Measurements from ENCODE around the gene INO80E.
A peak's percentile ranks its signal among the peaks of the same experiment; 100 is the strongest.
"Not testable (repeated sequence)": the region's sequence is repeated elsewhere in the genome, so short reads cannot be mapped to it uniquely, and the experiment has no call there.

INO80E gene

GRCh38 chr16:30028438-30029076 lies 32.5 kb downstream of the INO80E start:
- H3K27me3 Mint-ChIP-seq: peaks cover 70 to 93% of the 10 kb centered on the region in 2 donors
- ATAC-seq (replicated peaks) (peak; percentile 37), DNase-seq (no peak)
- H3K27ac Mint-ChIP-seq: no peak overlapping the region
- H3K36me3 Mint-ChIP-seq (ENCODE audit: insufficient read depth): no peaks in the 10 kb centered on the region
- peak overlapping the region in 1 of 2 donors; percentile 43 for H3K4me3 Mint-ChIP-seq
- no peaks in the 10 kb centered on the region for H3K9me3 Mint-ChIP-seq
- H3K4me1 Mint-ChIP-seq (ENCODE audit: low read depth in 2 of 2): peaks cover 5 to 9% of the 10 kb centered on the region in 2 donors

- Mint-ChIP-seq H3K4me1 (ENCODE audit: low read depth in 2 of 2) (peaks cover 5 to 8% of the 10 kb centered on the region in 2 donors), H3K9me3 (no peaks in the 10 kb centered on the region), H3K27ac (no peak overlapping the region), H3K27me3 (peaks cover 74 to 95% of the 10 kb centered on the region in 2 donors), H3K4me3 (peak overlapping the region; percentile 40 to 71), H3K36me3 (ENCODE audit: insufficient read depth) (no peaks in the 10 kb centered on the region)
- DNase-seq: no peak
- ATAC-seq (replicated peaks): no peak
These were observed 34.1 kb downstream of the INO80E start for GRCh38 chr16:30030011-30030685.

- DNase-seq (no peak), ATAC-seq (replicated peaks) (peak; percentile 31)
- H3K36me3 Mint-ChIP-seq (ENCODE audit: insufficient read depth): no peaks in the 10 kb centered on the region
- no peaks in the 10 kb centered on the region for H3K9me3 Mint-ChIP-seq
- H3K27ac Mint-ChIP-seq: no peak within 1 kb of the TSS
- H3K4me1 Mint-ChIP-seq (ENCODE audit: low read depth in 2 of 2): peaks cover 5 to 8% of the 10 kb centered on the region in 2 donors
- H3K4me3 Mint-ChIP-seq: peak within 1 kb of the TSS; percentile 40 to 71
- H3K27me3 Mint-ChIP-seq: peaks cover 74 to 95% of the 10 kb centered on the region in 2 donors
These were observed 34.9 kb downstream of the INO80E start, which contains the start of gene TLCD3B for GRCh38 chr16:30030841-30031413. TLCD3B (minus strand) TSS chr16:30031271; CDS start chr16:30030527, 744 bp downstream.

GRCh38 chr16:30031477-30031918 lies 35.5 kb downstream of the INO80E start:
- no peak for DNase-seq
- H3K4me3 Mint-ChIP-seq: peak overlapping the region in 1 of 2 donors; percentile 25
- no peak overlapping the region for H3K27ac Mint-ChIP-seq
- H3K4me1 Mint-ChIP-seq (ENCODE audit: low read depth in 2 of 2): peaks cover 5 to 8% of the 10 kb centered on the region in 2 donors
- H3K36me3 Mint-ChIP-seq (ENCODE audit: insufficient read depth): no peaks in the 10 kb centered on the region
- H3K27me3 Mint-ChIP-seq: peaks cover 71 to 90% of the 10 kb centered on the region in 2 donors
- no peak for ATAC-seq (replicated peaks)
- H3K9me3 Mint-ChIP-seq: no peaks in the 10 kb centered on the region

GRCh38 chr16:30032083-30032819 lies 36.2 kb downstream of the INO80E start:
- DNase-seq: peak; percentile 50 to 65 (median 57)
- Mint-ChIP-seq H3K4me3 (peak overlapping the region; percentile 40 to 54), H3K27ac (no peak overlapping the region), H3K27me3 (peaks cover 64 to 83% of the 10 kb centered on the region in 2 donors), H3K36me3 (ENCODE audit: insufficient read depth) (no peaks in the 10 kb centered on the region), H3K9me3 (no peaks in the 10 kb centered on the region), H3K4me1 (ENCODE audit: low read depth in 2 of 2) (peaks cover 5 to 8% of the 10 kb centered on the region in 2 donors)
- ATAC-seq (replicated peaks): peak; percentile 69

GRCh38 chr16:30033270-30033669 lies 37.2 kb downstream of the INO80E start:
- no peak overlapping the region for H3K27ac Mint-ChIP-seq
- no peaks in the 10 kb centered on the region for H3K36me3 Mint-ChIP-seq (ENCODE audit: insufficient read depth)
- no peak overlapping the region for H3K4me3 Mint-ChIP-seq
- DNase-seq (no peak), ATAC-seq (replicated peaks) (no peak)
- no peaks in the 10 kb centered on the region for H3K9me3 Mint-ChIP-seq
- H3K4me1 Mint-ChIP-seq (ENCODE audit: low read depth in 2 of 2): peaks cover 5 to 8% of the 10 kb centered on the region in 2 donors
- peaks cover 54 to 73% of the 10 kb centered on the region in 2 donors for H3K27me3 Mint-ChIP-seq

- Mint-ChIP-seq H3K9me3 (no peaks in the 10 kb centered on the region), H3K4me1 (ENCODE audit: low read depth in 2 of 2) (peaks cover 0 to 3% of the 10 kb centered on the region in 2 donors), H3K27me3 (peaks cover 11 to 17% of the 10 kb centered on the region in 2 donors), H3K4me3 (no peak overlapping the region), H3K27ac (peak overlapping the region in 1 of 2 donors; percentile 69), H3K36me3 (ENCODE audit: insufficient read depth) (peaks cover 5% of the 10 kb centered on the region)
- no peak for DNase-seq
- no peak for ATAC-seq (replicated peaks)
These were observed 44.2 kb downstream of the INO80E start for GRCh38 chr16:30040221-30040620.

GRCh38 chr16:30040690-30041089 lies 44.6 kb downstream of the INO80E start:
- H3K4me3 Mint-ChIP-seq; DNase-seq; H3K4me1 Mint-ChIP-seq (ENCODE audit: low read depth in 2 of 2); ATAC-seq (replicated peaks); H3K36me3 Mint-ChIP-seq (ENCODE audit: insufficient read depth); H3K9me3 Mint-ChIP-seq: not testable (repeated sequence)
- peak overlapping the region in 1 of 2 donors; percentile 69 for H3K27ac Mint-ChIP-seq
- H3K27me3 Mint-ChIP-seq: peaks cover 6 to 12% of the 10 kb centered on the region in 2 donors

GRCh38 chr16:30041841-30042240 lies 45.8 kb downstream of the INO80E start:
- DNase-seq (no peak), ATAC-seq (replicated peaks) (no peak)
- Mint-ChIP-seq H3K4me3 (no peak overlapping the region), H3K27ac (no peak overlapping the region), H3K4me1 (ENCODE audit: low read depth in 2 of 2) (peaks cover 0 to 5% of the 10 kb centered on the region in 2 donors), H3K27me3 (peaks cover 6 to 9% of the 10 kb centered on the region in 2 donors), H3K9me3 (no peaks in the 10 kb centered on the region), H3K36me3 (ENCODE audit: insufficient read depth) (peaks cover 7% of the 10 kb centered on the region)

GRCh38 chr16:30046178-30046577 lies 50.1 kb downstream of the INO80E start:
- Mint-ChIP-seq H3K27me3 (no peaks in the 10 kb centered on the region), H3K9me3 (no peaks in the 10 kb centered on the region), H3K36me3 (ENCODE audit: insufficient read depth) (peaks cover 9% of the 10 kb centered on the region), H3K4me3 (no peak overlapping the region), H3K27ac (no peak overlapping the region), H3K4me1 (ENCODE audit: low read depth in 2 of 2) (peaks cover 0 to 5% of the 10 kb centered on the region in 2 donors)
- ATAC-seq (replicated peaks): no peak
- DNase-seq: no peak

GRCh38 chr16:30046588-30046987 lies 50.5 kb downstream of the INO80E start:
- H3K9me3 Mint-ChIP-seq: no peaks in the 10 kb centered on the region
- H3K36me3 Mint-ChIP-seq (ENCODE audit: insufficient read depth): peaks cover 11% of the 10 kb centered on the region
- DNase-seq (no peak), ATAC-seq (replicated peaks) (no peak)
- H3K4me3 Mint-ChIP-seq: no peak overlapping the region
- no peak overlapping the region for H3K27ac Mint-ChIP-seq
- no peaks in the 10 kb centered on the region for H3K27me3 Mint-ChIP-seq
- peaks cover 0 to 5% of the 10 kb centered on the region in 2 donors for H3K4me1 Mint-ChIP-seq (ENCODE audit: low read depth in 2 of 2)

GRCh38 chr16:30049871-30050270 lies 53.8 kb downstream of the INO80E start:
- no peak for ATAC-seq (replicated peaks)
- peaks cover 29% of the 10 kb centered on the region for H3K36me3 Mint-ChIP-seq (ENCODE audit: insufficient read depth)
- no peaks in the 10 kb centered on the region for H3K27me3 Mint-ChIP-seq
- H3K9me3 Mint-ChIP-seq: no peaks in the 10 kb centered on the region
- no peak overlapping the region for H3K27ac Mint-ChIP-seq
- H3K4me1 Mint-ChIP-seq (ENCODE audit: low read depth in 2 of 2): peaks cover 11 to 13% of the 10 kb centered on the region in 2 donors
- no peak for DNase-seq
- H3K4me3 Mint-ChIP-seq: no peak overlapping the region

- ATAC-seq (replicated peaks) (no peak), DNase-seq (no peak)
- H3K27me3 Mint-ChIP-seq: no peaks in the 10 kb centered on the region
- H3K27ac Mint-ChIP-seq: no peak overlapping the region
- peak overlapping the region; percentile 49 to 63 for H3K4me3 Mint-ChIP-seq
- peaks cover 25% of the 10 kb centered on the region for H3K36me3 Mint-ChIP-seq (ENCODE audit: insufficient read depth)
- no peaks in the 10 kb centered on the region for H3K9me3 Mint-ChIP-seq
- peaks cover 11 to 14% of the 10 kb centered on the region in 2 donors for H3K4me1 Mint-ChIP-seq (ENCODE audit: low read depth in 2 of 2)
These were observed 55.5 kb downstream of the INO80E start for GRCh38 chr16:30051518-30051917.

Data from effector memory CD8-positive, alpha-beta T cell (primary cell).